Spleen (tissue), 11 donors: ENCODE results near the gene GUCA2B. TPM values are rescaled to one million over a fixed set of nuclear protein-coding genes. Genes with fewer than 3 reads are reported as not detected.

Experiments used
- DNase-seq: peaks from one replicate; pipeline ENCODE4 v3.0.0-alpha.2; 2020
- H3K27ac ChIP-seq, 8 donors: fragments of 200-600 bp; sonication (generic) in 7 of 8; 1 replicate in 4 of 8; 2 replicates in 4 of 8; pipeline versions ENCODE4 v1.5.0 to v1.8.0; 2016 to 2021; ENCODE audit warnings: inconsistent platforms in 4 of 8, mild to moderate bottlenecking in 4 of 8, moderate library complexity in 1 of 8
- H3K27me3 ChIP-seq, 7 donors: fragments of 200-600 bp; sonication (generic) in 6 of 7; replicated peaks in 1 of 7; 1 replicate in 4 of 7; 2 replicates in 3 of 7; pipeline versions ENCODE4 v1.5.0 to v1.8.0; 2016 to 2021; ENCODE audit warnings: inconsistent platforms in 3 of 7, mild to moderate bottlenecking in 1 of 7
- H3K36me3 ChIP-seq, 6 donors: fragments of 200-600 bp; sonication (generic) in 5 of 6; 1 replicate in 4 of 6; 2 replicates in 2 of 6; pipeline versions ENCODE4 v1.5.0 to v1.8.0; 2016 to 2021; ENCODE audit warnings: inconsistent platforms in 2 of 6
- H3K4me1 ChIP-seq, 6 donors: fragments of 200-600 bp; sonication (generic) in 5 of 6; 1 replicate in 3 of 6; 2 replicates in 3 of 6; pipeline versions ENCODE4 v1.5.0 to v1.8.0; 2016 to 2021; ENCODE audit warnings: inconsistent platforms in 3 of 6
- H3K4me3 ChIP-seq, 8 donors: fragments of 200-600 bp; sonication (generic) in 7 of 8; 1 replicate in 4 of 8; 2 replicates in 4 of 8; pipeline versions ENCODE4 v1.5.0 to v1.8.0; 2016 to 2021; ENCODE audit warnings: inconsistent platforms in 4 of 8, mild to moderate bottlenecking in 4 of 8, moderate library complexity in 2 of 8
- H3K9me3 ChIP-seq, 8 donors: fragments of 200-600 bp; sonication (generic) in 7 of 8; 1 replicate in 4 of 8; 2 replicates in 4 of 8; pipeline versions ENCODE4 v1.5.0 to v1.8.0; 2016 to 2021; ENCODE audit warnings: inconsistent platforms in 4 of 8
- CTCF ChIP-seq, 11 experiments: fragments of 200-600 bp in 7 of 11; fragments of 450-650 bp in 4 of 11; sonication (generic) in 4 of 11; IDR thresholded peaks in 8 of 11; conservative IDR thresholded peaks in 3 of 11; 1 replicate in 7 of 11; 2 replicates in 4 of 11; pipeline versions ENCODE4 v1.4.0 to v1.8.0; 2016 to 2021; ENCODE audit warnings: antibody characterized with exemption in 11 of 11, inconsistent platforms in 4 of 11, mild to moderate bottlenecking in 1 of 11
- POLR2A ChIP-seq, 3 donors: fragments of 450-650 bp; IDR thresholded peaks; one replicate each; pipeline ENCODE4 v1.5.1; 2017; ENCODE audit warnings: antibody characterized with exemption in 3 of 3, mild to moderate bottlenecking in 1 of 3
- POLR2AphosphoS5 ChIP-seq, 3 donors: sonication (generic); formaldehyde crosslinking; IDR thresholded peaks; one replicate each; pipeline ENCODE4 v1.5.1; 2017; ENCODE audit warnings: antibody characterized with exemption in 3 of 3
- WGBS, 5 donors: extraction: QIAGEN DNeasy Blood & Tissue Kit in 3 of 5; methylation state at CpG; one replicate each; pipeline versions ENCODE4 v1.1.5 to v1.1.7; 2013 to 2018; 5-methylcytosine and 5-hydroxymethylcytosine counted together
- intact Hi-C: fragments of 100-400 bp; cut with DNase I; formaldehyde crosslinking; loops from one replicate; pipeline ENCODE4 v1.15.0; 2023; ENCODE audit warnings: low total_unique reads
- polyA plus RNA-seq, 3 donors: library from polyadenylated mRNA; stranded (reverse); fragments of 200-250 nt; gene quantifications; one replicate each; pipeline ENCODE4 v1.2.1, GENCODE V29; 2013
- total RNA-seq, 7 donors: library from RNA; depleted of rRNA in 3 of 7; stranded (reverse); fragments of >200 nt in 3 of 7; fragmentation: NEBNext Ultra II Directional in 4 of 7; extraction: Animal tissue kit (Norgen Biotek cat#: 25700) in 4 of 7; gene quantifications; one replicate each; pipeline versions ENCODE4 v1.1.0 to v1.2.1, GENCODE V29; 2016 to 2021
- donor health status: healthy with polysubstance abuse.
- donor health status: DM: no; HTN: no; CAD: no; lungs with moderate emphysema.
- donor health status: DM: no; HTN: no; CAD: no.
- donor health status: Bipolar disorder and iron deficiency.
- donor health status: healthy.
- donor health status: DM: no; HTN: no; CAD: no.
- donor health status: DM: yes; HTN: yes; CAD: no.

The GUCA2B gene
- total and polyA plus RNA-seq, 10 donors: not detected

GRCh38 chr1:42145764-42146625 is 7.2 kb upstream of the GUCA2B start:
- peaks cover 0 to 24% (median 8%) of the 10 kb centered on the region in 6 donors for H3K4me1 ChIP-seq
- no peaks in the 10 kb centered on the region for H3K36me3 ChIP-seq
- WGBS, 5 donors: 60 to 86% (median 73%) methylated on average over 34 to 41 of the region's 41 CpGs
- no peaks in the 10 kb centered on the region for H3K9me3 ChIP-seq
- intact Hi-C loops: loop anchor here (10.0 kb wide), 1 partner anchor 571 kb away; no protein-coding TSS in a partner anchor
- DNase-seq: no peak
- no peak for TF ChIP-seq POLR2AphosphoS5 (IDR thresholded peaks at IDR 0.05)
- no peak for TF ChIP-seq CTCF (IDR thresholded peaks at IDR 0.05 in 8 of 11, conservative IDR thresholded peaks at IDR 0.05 in 3 of 11)
- no peak overlapping the region for H3K4me3 ChIP-seq
- H3K27me3 ChIP-seq: peaks cover 0 to 56% (median 4%) of the 10 kb centered on the region in 7 donors
- no peak overlapping the region for H3K27ac ChIP-seq

GRCh38 chr1:42146626-42147320 is 6.4 kb upstream of the GUCA2B start:
- 23 to 46% (median 27%) methylated on average over 17 to 19 of the region's 19 CpGs for WGBS, 5 donors
- no peak for DNase-seq

GRCh38 chr1:42148166-42148565 is 5.0 kb upstream of the GUCA2B start:
- H3K27me3 ChIP-seq: peaks cover 0 to 38% (median 4%) of the 10 kb centered on the region in 7 donors
- H3K36me3 ChIP-seq: no peaks in the 10 kb centered on the region
- WGBS, 5 donors: 74 to 91% (median 77%) methylated on average over 1 of the region's 1 CpG
- DNase-seq: no peak
- no peaks in the 10 kb centered on the region for H3K9me3 ChIP-seq
- TF ChIP-seq POLR2A (IDR thresholded peaks at IDR 0.05) (no peak), POLR2AphosphoS5 (IDR thresholded peaks at IDR 0.05) (no peak), CTCF (IDR thresholded peaks at IDR 0.05 in 8 of 11, conservative IDR thresholded peaks at IDR 0.05 in 3 of 11) (no peak)
- peaks cover 0 to 21% (median 8%) of the 10 kb centered on the region in 6 donors for H3K4me1 ChIP-seq
- intact Hi-C loops: loop anchor here (10.0 kb wide), 1 partner anchor 573 kb away; no protein-coding TSS in a partner anchor
- no peak overlapping the region for H3K4me3 ChIP-seq
- H3K27ac ChIP-seq: no peak overlapping the region

More at GRCh38 chr1:42146626-42147320, 6.4 kb upstream of the GUCA2B start:
- H3K4me1 ChIP-seq: peaks cover 0 to 24% (median 8%) of the 10 kb centered on the region in 6 donors
- H3K36me3 ChIP-seq: no peaks in the 10 kb centered on the region
- no peaks in the 10 kb centered on the region for H3K9me3 ChIP-seq
- TF ChIP-seq POLR2A (IDR thresholded peaks at IDR 0.05): no peak
- peak; percentile 60 to 92 (median 80) for TF ChIP-seq CTCF (IDR thresholded peaks at IDR 0.05 in 8 of 11, conservative IDR thresholded peaks at IDR 0.05 in 3 of 11)
- TF ChIP-seq POLR2AphosphoS5 (IDR thresholded peaks at IDR 0.05): no peak
- intact Hi-C loops: loop anchor here (10.0 kb wide), 1 partner anchor 572 kb away; no protein-coding TSS in a partner anchor
- H3K27me3 ChIP-seq: peaks cover 0 to 52% (median 4%) of the 10 kb centered on the region in 7 donors
- no peak overlapping the region for H3K4me3 ChIP-seq
- H3K27ac ChIP-seq: no peak overlapping the region
